SH-SY5Y (cell line): Measurements from ENCODE around the gene SALL2.
A peak's percentile ranks its signal among the peaks of the same experiment; 100 is the strongest.

ENCODE experiments used
- GATA2 ChIP-seq: IDR thresholded peaks from 2 replicates; pipeline ENCODE4 v1.6.1; 2011; ENCODE audit warnings: mild to moderate bottlenecking, low read depth, low read length
- GATA3 ChIP-seq: IDR thresholded peaks from 2 replicates; pipeline ENCODE4 v1.6.1; 2011; ENCODE audit warnings: low read depth, mild to moderate bottlenecking, low read length, moderate library complexity

The SALL2 gene

GRCh38 chr14:21476523-21476924 lies 49.6 kb downstream of the SALL2 start:
- TF ChIP-seq GATA2 = peak; percentile 53; the same call in 1 of the 2 replicates
- no peak for TF ChIP-seq GATA3

GRCh38 chr14:21475767-21476522 lies 50.2 kb downstream of the SALL2 start:
- TF ChIP-seq GATA2 (no peak), GATA3 (no peak)
